NOMO-1 treated with DMSO at 0.1 percent for 48 hours (cell line): ENCODE data around the gene RPL10.

Source experiments
- DNase-seq: peaks from one replicate; lab custom pipeline; 2025; ENCODE audit not compliant: unreplicated experiment; lab: John Stamatoyannopoulos, UW

Gene RPL10

GRCh38 chrX:154362085-154362742 is 36.0 kb upstream of the RPL10 start:
- DNase-seq, result no peak

DNA sequence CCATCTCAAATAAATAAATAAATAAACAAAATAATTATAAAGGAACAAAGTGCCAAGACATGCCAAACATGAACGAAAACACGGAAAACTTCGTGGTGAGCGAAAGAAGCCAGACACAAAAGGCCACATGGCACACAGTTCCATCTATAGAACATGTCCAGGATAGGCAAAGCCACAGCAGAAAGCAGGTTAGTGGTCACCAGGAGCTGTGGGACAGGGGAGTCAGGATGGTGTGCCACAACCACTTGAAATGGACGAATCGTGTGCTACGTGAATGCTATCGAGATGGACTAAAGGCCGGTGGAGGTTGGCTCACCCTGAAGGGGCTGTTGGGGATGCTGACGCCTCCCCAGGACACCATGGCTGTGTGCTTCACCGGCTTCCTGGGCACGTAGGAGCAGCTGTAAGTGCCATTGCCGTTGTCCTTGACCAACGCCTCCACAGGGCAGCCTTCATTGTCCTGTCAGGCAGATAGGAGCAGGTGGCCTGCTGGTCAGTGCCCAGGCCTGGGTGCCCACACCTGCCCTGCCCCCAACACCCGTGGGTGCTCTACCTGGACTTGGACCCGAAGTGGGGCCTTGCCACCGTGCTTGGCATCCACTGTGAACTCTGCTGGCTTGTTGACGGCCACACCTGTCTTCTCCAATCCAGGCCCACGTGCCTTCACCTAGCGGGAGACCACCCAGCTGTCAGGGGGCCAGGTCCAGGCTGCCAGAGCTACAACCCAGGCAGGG is 34.3 kb upstream of the RPL10 start:
- DNase-seq, result no peak

- no peak for DNase-seq
Observed at GRCh38 chrX:154365052-154365600, 33.1 kb upstream of the RPL10 start.

- DNase-seq, result no peak
Observed at GRCh38 chrX:154365997-154366665, 32.0 kb upstream of the RPL10 start.

- no peak for DNase-seq
Observed at GRCh38 chrX:154366666-154367055, 31.5 kb upstream of the RPL10 start.

DNA sequence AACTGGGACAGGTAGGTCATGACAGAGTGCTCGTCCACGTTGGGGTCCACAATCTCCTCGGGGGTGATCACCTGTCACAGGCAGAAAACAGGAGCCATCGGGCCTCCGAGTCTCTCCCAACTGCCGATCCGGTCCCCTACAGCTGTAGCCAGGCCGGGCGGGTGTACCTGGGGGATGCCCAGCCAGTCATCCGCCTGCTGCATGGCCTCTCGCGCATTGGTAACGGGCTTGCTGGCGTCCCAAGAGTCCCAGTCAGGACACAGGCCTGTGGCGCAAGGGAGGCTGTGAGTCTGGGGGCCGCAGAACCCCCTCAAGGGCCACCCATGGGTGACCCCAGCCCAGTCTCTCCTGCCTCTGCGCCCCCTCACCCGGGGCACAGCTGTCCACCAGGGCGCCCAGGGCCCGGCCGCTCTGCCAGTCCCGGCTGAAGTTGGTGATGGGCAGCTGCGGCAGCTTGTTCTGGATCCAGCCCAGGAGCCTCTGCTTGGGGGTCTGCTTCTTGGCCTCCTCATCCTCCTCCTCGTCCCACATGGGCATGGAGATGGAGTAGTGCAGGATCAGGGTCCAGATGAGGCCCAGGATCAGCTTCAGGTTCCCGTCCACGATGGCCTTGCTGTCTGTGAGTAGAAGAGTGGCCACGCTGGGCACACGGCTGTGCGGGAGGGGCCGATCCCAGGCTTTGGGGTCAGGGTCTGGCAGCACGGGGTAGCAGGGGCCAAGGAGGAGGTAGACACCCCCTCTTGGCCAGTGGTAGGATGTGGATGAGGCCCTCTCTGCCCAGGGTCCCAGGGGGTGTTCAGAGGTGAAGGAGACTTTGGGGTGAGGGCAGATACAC is 30.5 kb upstream of the RPL10 start:
- no peak for DNase-seq

DNA sequence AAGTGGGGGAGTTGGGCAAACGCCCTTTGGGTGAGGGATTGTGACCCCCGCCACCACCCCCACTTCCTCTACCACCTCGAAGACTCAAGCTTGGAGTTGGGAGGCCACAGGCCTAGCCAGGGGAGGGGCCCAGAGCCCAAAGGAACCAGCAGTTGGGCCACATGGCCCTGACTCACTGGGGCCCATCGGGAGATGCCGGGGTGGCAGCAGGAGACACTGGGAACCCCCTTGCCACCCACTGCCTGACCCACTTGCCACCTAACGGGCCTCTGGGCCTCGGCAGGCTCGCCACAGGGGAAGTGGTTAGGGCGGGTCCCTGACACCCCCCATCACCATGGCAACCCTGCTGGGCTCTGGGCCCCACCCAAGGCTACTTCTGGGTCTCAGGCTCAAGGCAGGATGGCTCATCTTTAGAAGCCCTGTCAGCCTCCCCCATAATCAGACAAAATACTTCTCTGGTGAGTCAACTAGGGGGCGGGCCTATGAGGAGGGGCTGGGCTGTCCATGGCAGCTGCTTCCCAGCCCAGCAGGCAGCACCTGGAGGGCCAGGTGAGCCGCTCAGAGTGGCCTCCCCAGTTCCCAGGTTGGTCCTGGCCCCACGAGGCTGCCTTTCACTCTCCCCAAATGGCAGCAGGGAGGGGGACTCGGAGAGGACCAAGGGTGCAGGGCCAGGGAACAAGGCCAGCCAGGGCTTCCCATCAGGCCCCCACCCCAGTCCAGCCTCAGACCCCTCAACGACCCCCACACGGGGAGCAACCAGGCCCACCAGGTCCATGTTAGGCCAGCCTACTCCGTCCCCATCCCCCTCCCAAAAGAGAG is 29.3 kb upstream of the RPL10 start:
- DNase-seq, result peak; percentile 87

- peak; percentile 20 for DNase-seq
Observed at GRCh38 chrX:154369449-154370299, 28.5 kb upstream of the RPL10 start.

DNA sequence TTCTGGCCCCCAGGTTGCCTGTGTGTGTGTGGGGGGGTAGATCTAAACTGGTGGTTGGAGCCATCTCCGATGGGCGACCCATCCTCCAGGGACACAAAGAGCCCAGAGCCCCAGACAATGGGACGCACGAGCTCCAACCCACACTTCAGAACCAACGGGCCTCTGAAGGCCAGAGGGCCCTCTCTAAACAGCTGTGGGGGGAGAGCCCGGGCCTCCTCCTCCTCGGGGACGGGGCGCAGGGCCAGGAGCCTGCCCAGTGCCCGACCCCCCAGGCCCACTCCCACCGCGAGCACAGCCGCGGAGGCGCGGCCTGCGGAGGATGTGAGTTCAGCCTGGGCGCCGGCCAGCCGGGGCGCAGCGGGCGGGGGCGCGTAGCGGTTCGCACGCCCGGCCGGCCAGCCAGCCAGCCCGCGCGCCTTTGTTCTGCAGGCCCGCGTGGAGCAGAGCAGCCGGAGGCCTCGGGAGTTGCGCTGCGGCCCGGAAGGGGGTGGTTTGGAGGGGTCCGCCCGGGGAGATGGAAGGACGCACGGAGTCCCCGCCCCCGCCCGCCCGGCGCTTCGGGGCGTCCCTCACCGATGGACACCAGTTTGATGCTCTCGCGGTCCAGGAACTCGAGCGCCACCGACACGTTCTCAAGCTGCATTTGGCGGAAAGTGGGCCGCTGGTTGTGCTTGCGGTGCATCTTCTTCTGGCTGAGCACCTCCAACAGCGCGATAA is 27.7 kb upstream of the RPL10 start:
- DNase-seq, result no peak

- DNase-seq, result peak; percentile 87
Observed at GRCh38 chrX:154371017-154371788, 27.0 kb upstream of the RPL10 start.

- DNase-seq, result no peak
Observed at GRCh38 chrX:154371789-154372300, 26.3 kb upstream of the RPL10 start.

GRCh38 chrX:154372612-154373022 is 25.6 kb upstream of the RPL10 start:
- no peak for DNase-seq

GRCh38 chrX:154373340-154374306 is 24.6 kb upstream of the RPL10 start:
- no peak for DNase-seq

DNA sequence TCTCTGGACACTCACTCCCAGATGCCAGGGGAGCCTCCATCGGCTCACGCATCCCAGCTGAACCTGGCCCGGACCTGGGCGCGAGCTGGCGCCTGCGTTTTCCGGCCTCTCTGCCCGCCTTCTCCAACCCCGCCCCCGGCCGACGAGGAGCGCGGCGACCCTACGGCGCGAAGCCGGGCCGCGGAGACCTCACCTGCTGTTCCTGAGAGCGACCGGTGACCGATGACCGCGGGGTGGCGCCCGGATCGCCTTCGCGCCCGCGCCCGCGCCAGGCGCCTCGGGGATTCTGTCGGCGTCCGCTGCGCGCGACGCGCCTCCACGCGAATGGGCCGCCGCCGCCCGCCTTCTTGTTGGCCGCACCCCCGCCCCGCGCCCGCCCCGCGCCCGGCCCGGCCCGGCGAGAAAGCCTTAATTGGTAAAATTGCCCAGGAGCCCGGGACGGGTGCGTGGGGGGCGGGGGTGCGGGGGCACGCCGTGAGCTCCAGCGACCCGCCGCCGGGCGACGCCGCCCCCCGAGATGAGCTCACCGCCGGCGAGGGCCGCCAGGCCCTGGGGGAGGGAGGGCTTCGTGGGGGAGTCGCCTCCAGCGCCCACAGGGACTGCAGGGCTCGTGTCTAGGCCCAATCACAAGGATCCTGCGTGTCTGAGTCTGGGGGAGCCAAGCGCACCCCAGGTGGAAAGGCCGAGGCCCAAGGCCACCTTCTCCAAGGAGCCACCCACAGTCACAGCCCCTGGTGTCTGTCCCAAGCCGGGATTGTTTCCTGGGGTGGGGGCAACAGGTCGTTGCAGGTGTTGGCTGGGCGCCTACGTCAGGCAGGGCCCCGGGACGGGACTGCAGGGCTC is 23.6 kb upstream of the RPL10 start, which contains the start of gene FLNA:
FLNA (minus strand) TSS at position 322 of the 843 bp plus-strand sequence. CDS start 3,389 bp downstream, outside the sequence.
- no peak for DNase-seq

GRCh38 chrX:154375156-154375504 is 23.0 kb upstream of the RPL10 start:
- no peak for DNase-seq
